Right atrium auricular region (tissue), 2 donors: ENCODE data around the gene CMC1. TPM values are rescaled to one million over a fixed set of nuclear protein-coding genes. Genes with fewer than 3 reads are reported as not detected.

Source experiments
- DNase-seq: peaks from one replicate; pipeline ENCODE4 v3.0.0-alpha.2; 2019; ENCODE audit warnings: low spot score
- H3K27ac ChIP-seq, 2 donors: fragments of 200-600 bp; sonication (generic); 1 replicate in 1 of 2; 2 replicates in 1 of 2; pipeline ENCODE4 v1.5.1; 2016 to 2019
- H3K27me3 ChIP-seq, 2 donors: fragments of 200-600 bp; sonication (generic); one replicate each; pipeline versions ENCODE4 v1.5.1 to v1.6.0; 2017 to 2019
- H3K36me3 ChIP-seq: fragments of 200-600 bp; sonication (generic); one replicate; pipeline ENCODE4 v1.5.1; 2016
- H3K4me1 ChIP-seq, 2 donors: fragments of 200-600 bp; sonication (generic); one replicate each; pipeline versions ENCODE4 v1.5.1 to v1.6.0; 2017 to 2019
- H3K4me3 ChIP-seq, 2 donors: fragments of 200-600 bp; sonication (generic); 1 replicate in 1 of 2; 2 replicates in 1 of 2; pipeline ENCODE4 v1.5.1; 2017 to 2019; ENCODE audit warnings: mild to moderate bottlenecking in 1 of 2, moderate library complexity in 1 of 2
- H3K9me3 ChIP-seq, 2 donors: fragments of 200-600 bp; sonication (generic); one replicate each; pipeline ENCODE4 v1.5.1; 2019
- total RNA-seq, 2 donors: library from RNA; depleted of rRNA; stranded (reverse); fragments of >200 nt; gene quantifications; one replicate each; pipeline ENCODE4 v1.1.0, GENCODE V29; 2016
- TF ChIP-seq, protein P1 (sequence below), 2 donors: fragments of 200-600 bp; sonication (generic); IDR thresholded peaks; one replicate each; pipeline ENCODE4 v1.5.1; 2019; ENCODE audit warnings: antibody characterized with exemption in 2 of 2

The CMC1 gene
- total RNA-seq, 2 donors from 2014 or later, result 27.4 to 41.8 TPM

DNA sequence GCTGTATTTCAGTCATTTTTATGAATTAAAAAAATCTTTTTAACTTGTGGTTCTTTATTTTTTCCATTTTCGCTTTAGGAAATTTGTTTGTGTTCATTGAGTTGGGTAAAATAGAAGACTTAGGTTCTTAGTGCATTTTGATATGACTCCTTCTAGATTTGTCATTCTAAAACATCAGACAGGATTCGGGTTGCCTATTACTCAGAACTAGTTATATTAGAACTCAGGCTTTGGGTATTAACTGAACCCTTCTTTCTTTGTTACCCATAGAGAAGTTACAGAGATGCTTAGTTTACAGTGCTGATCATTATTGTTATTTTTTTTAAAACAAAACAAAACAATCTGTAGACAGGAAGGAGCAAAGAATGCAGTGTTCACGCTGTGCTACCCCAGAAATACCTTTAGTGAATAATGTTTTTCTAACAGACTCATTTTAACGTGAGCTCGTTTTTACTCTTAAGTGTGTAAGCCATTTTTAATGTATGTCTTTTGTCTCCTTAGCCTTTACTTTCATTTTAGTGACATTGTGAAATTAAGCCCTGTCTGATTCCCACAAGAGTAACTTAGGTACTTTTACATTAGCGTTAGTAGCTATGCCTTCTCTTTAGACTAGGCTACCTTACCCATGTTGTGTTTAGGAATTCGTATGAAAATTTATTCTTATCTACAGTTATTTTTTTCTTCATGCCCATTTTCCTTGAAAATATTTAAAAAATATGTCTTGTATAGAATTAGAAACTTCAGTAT, 53.4 kb downstream of the CMC1 start:
- no peaks in the 10 kb centered on the region for H3K27me3 ChIP-seq
- H3K36me3 ChIP-seq, result no peaks in the 10 kb centered on the region
- H3K4me1 ChIP-seq, result no peaks in the 10 kb centered on the region
- no peak overlapping the region for H3K27ac ChIP-seq
- H3K9me3 ChIP-seq, result peaks cover 0 to 6% of the 10 kb centered on the region in 2 donors
- DNase-seq, result no peak
- H3K4me3 ChIP-seq, result no peak overlapping the region
- TF ChIP-seq, protein P1, sequence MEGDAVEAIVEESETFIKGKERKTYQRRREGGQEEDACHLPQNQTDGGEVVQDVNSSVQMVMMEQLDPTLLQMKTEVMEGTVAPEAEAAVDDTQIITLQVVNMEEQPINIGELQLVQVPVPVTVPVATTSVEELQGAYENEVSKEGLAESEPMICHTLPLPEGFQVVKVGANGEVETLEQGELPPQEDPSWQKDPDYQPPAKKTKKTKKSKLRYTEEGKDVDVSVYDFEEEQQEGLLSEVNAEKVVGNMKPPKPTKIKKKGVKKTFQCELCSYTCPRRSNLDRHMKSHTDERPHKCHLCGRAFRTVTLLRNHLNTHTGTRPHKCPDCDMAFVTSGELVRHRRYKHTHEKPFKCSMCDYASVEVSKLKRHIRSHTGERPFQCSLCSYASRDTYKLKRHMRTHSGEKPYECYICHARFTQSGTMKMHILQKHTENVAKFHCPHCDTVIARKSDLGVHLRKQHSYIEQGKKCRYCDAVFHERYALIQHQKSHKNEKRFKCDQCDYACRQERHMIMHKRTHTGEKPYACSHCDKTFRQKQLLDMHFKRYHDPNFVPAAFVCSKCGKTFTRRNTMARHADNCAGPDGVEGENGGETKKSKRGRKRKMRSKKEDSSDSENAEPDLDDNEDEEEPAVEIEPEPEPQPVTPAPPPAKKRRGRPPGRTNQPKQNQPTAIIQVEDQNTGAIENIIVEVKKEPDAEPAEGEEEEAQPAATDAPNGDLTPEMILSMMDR (IDR thresholded peaks at IDR 0.05), result no peak

DNA sequence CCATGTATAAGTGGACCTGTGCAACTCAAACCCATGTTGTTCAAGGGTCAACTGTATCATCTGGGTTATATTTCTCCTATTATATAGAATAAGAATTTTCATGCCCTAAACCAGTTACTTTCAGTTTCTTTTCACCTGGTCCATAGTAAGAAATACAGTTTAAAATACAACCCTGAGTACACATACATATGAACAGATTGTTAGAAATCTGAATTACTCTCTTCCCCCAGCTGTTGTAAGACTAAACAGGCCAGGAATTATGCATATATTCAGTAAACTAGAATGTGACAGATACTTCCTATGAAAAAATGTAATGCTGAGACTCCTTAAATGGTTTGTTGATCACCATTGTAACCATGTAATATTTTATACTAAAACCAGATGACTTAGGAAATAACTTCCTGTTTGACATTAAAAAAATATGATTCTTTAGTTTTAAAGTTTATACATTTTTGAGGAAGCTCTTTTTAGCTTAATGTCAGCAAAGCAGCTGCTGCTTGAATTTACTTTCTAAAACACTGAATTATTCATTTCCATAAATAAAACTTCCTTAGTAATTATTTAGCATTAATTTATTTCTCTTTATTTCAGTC, 54.6 kb downstream of the CMC1 start:
- Histone ChIP-seq H3K36me3 (no peaks in the 10 kb centered on the region), H3K4me1 (no peaks in the 10 kb centered on the region), H3K27ac (no peak overlapping the region), H3K4me3 (peak overlapping the region in 1 of 2 donors; percentile 9), H3K9me3 (peaks cover 0 to under 1% of the 10 kb centered on the region in 2 donors), H3K27me3 (no peaks in the 10 kb centered on the region)
- DNase-seq, result no peak
- TF ChIP-seq, protein P1 (IDR thresholded peaks at IDR 0.05), result no peak

DNA sequence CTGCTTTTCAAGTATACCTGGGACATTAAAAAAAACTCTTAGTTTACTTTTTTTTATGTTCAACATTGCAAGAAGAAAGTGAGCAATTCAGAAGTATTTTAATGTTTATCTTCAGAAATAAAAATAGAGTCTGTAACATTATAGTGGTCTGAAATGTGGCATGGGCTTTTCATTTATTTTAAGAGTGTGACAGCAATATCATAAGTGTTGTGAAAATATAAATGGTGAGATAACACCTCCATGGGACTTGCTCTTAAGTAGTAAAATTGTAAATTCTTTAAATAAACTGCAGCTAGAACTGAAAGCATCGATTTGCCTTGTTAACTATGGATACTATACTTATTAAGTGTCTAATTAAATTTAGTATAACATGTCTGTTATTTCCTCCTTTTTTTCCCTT, 58.3 kb downstream of the CMC1 start:
- H3K27ac ChIP-seq, result no peak overlapping the region
- no peak overlapping the region for H3K4me3 ChIP-seq
- no peaks in the 10 kb centered on the region for H3K9me3 ChIP-seq
- H3K27me3 ChIP-seq, result no peaks in the 10 kb centered on the region
- H3K4me1 ChIP-seq, result no peaks in the 10 kb centered on the region
- TF ChIP-seq, protein P1 (IDR thresholded peaks at IDR 0.05), result no peak
- DNase-seq, result no peak
- no peaks in the 10 kb centered on the region for H3K36me3 ChIP-seq

DNA sequence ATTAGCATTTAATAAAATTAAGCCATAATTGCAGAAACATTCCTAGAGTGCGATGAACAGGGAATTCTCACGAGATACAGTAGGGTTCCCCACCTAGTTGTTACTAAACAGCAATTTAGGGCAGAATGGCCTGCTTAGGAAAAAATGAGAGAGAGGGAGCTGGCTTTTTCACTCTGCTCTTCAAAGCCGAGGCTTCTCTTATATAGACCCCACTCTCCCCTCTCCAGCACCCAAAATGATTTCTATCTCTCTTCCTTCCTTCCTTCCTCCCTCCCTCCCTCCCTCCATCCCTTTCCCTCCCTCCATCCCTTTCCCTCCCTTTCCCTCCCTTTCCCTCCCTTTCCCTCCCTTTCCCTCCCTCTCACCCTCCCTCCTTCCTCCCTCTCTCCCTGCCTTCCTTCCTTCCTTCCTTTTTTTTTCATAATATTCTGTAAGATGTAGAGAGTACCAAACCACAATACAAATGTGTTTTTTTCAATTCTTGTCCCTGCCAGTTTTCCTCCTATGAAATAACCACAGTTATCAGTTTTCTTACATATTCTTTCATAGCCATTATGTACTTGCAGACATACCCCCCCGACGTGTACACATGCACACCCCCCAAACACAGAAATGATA, 59.0 kb downstream of the CMC1 start:
- no peak for DNase-seq
- TF ChIP-seq, protein P1 (IDR thresholded peaks at IDR 0.05), result no peak
- Histone ChIP-seq H3K4me1 (no peaks in the 10 kb centered on the region), H3K9me3 (no peaks in the 10 kb centered on the region), H3K27me3 (no peaks in the 10 kb centered on the region), H3K36me3 (no peaks in the 10 kb centered on the region), H3K4me3 (no peak overlapping the region), H3K27ac (no peak overlapping the region)

DNA sequence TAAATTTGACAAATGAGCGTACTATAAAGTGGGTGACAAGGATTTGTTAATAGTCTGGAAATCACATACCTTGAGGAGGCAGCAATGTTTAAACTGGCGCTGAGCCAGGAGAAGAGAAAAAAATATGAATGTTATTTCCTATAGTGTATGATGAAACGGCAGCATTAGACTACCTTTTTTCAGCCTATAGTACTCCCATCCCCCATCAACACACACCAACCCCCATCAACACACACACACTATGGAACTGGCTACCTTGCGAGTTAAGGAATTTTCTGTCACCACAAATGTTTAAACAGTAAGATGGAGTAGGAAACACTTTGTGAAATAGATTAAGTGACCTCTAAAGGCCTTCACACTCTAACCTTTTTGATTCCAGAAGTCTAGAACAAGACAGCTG, 60.3 kb downstream of the CMC1 start:
- H3K4me1 ChIP-seq, result no peaks in the 10 kb centered on the region
- H3K4me3 ChIP-seq, result no peak overlapping the region
- no peaks in the 10 kb centered on the region for H3K9me3 ChIP-seq
- TF ChIP-seq, protein P1 (IDR thresholded peaks at IDR 0.05), result no peak
- H3K36me3 ChIP-seq, result no peaks in the 10 kb centered on the region
- H3K27ac ChIP-seq, result no peak overlapping the region
- no peaks in the 10 kb centered on the region for H3K27me3 ChIP-seq
- DNase-seq, result no peak
